PC-3 (cell line): ENCODE measurements around the gene PCSK2. TPM values are rescaled to one million over a fixed set of nuclear protein-coding genes. Genes with fewer than 3 reads are reported as not detected.

Source experiments
- ATAC-seq: fragments of 200-7000 bp; cut with Tn5 transposase; 2 replicates; pipeline ENCODE4 v1.9.1; 2020; ENCODE audit warnings: mild to moderate bottlenecking, moderate library complexity
- BruUV-seq: library from RNA; stranded (reverse); fragments of 400-500 nt; replicated peaks from 2 replicates; lab custom pipeline; 2021; lab: Mats Ljungman, UMichigan
- CTCF ChIA-PET: fragments of 300-600 bp; sonication (Branson Sonifier 250); formaldehyde crosslinking; loops from one replicate; lab custom pipeline; 2022; ENCODE audit warnings: antibody characterized with exemption; lab: Charles Lee
- POLR2A ChIA-PET: fragments of 300-600 bp; sonication (Branson Sonifier 250); formaldehyde crosslinking; loops from one replicate; lab custom pipeline; 2022; ENCODE audit warnings: antibody characterized with exemption; ENCODE audit not compliant: unreplicated experiment; lab: Charles Lee
- DNase-seq: peaks from one replicate; pipeline ENCODE4 v3.0.0-alpha.2; 2015
- H2AFZ ChIP-seq: fragments of 300-600 bp; sonication (generic); 2 replicates; pipeline ENCODE4 v1.6.0; 2016; ENCODE audit warnings: antibody characterized with exemption, low read length
- H3F3A ChIP-seq: fragments of 300-600 bp; sonication (generic); one replicate; pipeline ENCODE4 v1.6.0; 2017; ENCODE audit warnings: antibody characterized with exemption, low read length, control low read depth, mild to moderate bottlenecking; ENCODE audit not compliant: unreplicated experiment
- H3K27ac ChIP-seq: fragments of 300-600 bp; sonication (generic); 2 replicates; pipeline ENCODE4 v1.5.1; 2016; ENCODE audit warnings: mild to moderate bottlenecking, low read length
- H3K27me3 ChIP-seq: fragments of 300-600 bp; sonication (generic); 2 replicates; pipeline ENCODE4 v1.6.1; 2016; ENCODE audit warnings: low read length, mixed read lengths
- H3K36me3 ChIP-seq: fragments of 300-600 bp; sonication (generic); 2 replicates; pipeline ENCODE4 v1.6.1; 2016; ENCODE audit warnings: low read depth, mixed run types, low read length, mixed read lengths
- H3K4me1 ChIP-seq: fragments of 300-600 bp; sonication (generic); 2 replicates; pipeline ENCODE4 v1.5.1; 2016; ENCODE audit warnings: low read length; ENCODE audit not compliant: insufficient read depth
- H3K4me2 ChIP-seq: fragments of 300-600 bp; sonication (generic); 2 replicates; pipeline ENCODE4 v1.6.0; 2016; ENCODE audit warnings: low read length
- H3K4me3 ChIP-seq: fragments of 300-600 bp; sonication (generic); 2 replicates; pipeline ENCODE4 v1.5.1; 2016; ENCODE audit warnings: mild to moderate bottlenecking, low read length, mixed read lengths
- H3K79me2 ChIP-seq: fragments of 300-600 bp; sonication (generic); 2 replicates; pipeline ENCODE4 v1.6.1; 2017; ENCODE audit warnings: low read length, mixed read lengths
- H3K9ac ChIP-seq: fragments of 300-600 bp; sonication (generic); 2 replicates; pipeline ENCODE4 v1.6.0; 2016; ENCODE audit warnings: mild to moderate bottlenecking, low read length
- H3K9me2 ChIP-seq: fragments of 300-600 bp; sonication (generic); replicated peaks from 2 replicates; pipeline ENCODE4 v1.6.1; 2016; ENCODE audit warnings: mixed run types, low read length, mixed read lengths
- H3K9me3 ChIP-seq: fragments of 300-600 bp; sonication (generic); 2 replicates; pipeline ENCODE4 v1.6.1; 2016; ENCODE audit warnings: low read length, mixed read lengths
- H4K20me1 ChIP-seq: fragments of 300-600 bp; sonication (generic); 2 replicates; pipeline ENCODE4 v1.6.1; 2016; ENCODE audit warnings: low read length, mixed read lengths
- EZH2 ChIP-seq: fragments of 300-600 bp; sonication (generic); IDR thresholded peaks from one replicate; pipeline ENCODE4 v1.6.1; 2017; ENCODE audit warnings: antibody characterized with exemption, mild to moderate bottlenecking, low read length; ENCODE audit not compliant: unreplicated experiment
- EZH2phosphoT487 ChIP-seq: fragments of 300-600 bp; sonication (generic); IDR thresholded peaks from 2 replicates; pipeline ENCODE4 v1.6.1; 2018; ENCODE audit warnings: mild to moderate bottlenecking, antibody characterized with exemption, low read length, borderline replicate concordance
- intact Hi-C: fragments of 100-400 bp; cut with micrococcal nuclease; formaldehyde crosslinking; loops from 2 replicates; pipeline ENCODE4 v1.9.0; 2023
- total RNA-seq: library from RNA; depleted of rRNA; stranded (reverse); fragments of >200 nt; gene quantifications from 2 replicates; pipeline ENCODE4 v1.2.3, GENCODE V29; 2014
- TF ChIP-seq, protein P1 (sequence below): fragments of 300-600 bp; sonication (generic); conservative IDR thresholded peaks from 2 replicates; pipeline ENCODE4 v1.5.1; 2017; ENCODE audit warnings: antibody characterized with exemption, low read depth, mild to moderate bottlenecking, low read length

PCSK2 gene
- total RNA-seq, 1 experiment from 2014 or later, result not detected

DNA sequence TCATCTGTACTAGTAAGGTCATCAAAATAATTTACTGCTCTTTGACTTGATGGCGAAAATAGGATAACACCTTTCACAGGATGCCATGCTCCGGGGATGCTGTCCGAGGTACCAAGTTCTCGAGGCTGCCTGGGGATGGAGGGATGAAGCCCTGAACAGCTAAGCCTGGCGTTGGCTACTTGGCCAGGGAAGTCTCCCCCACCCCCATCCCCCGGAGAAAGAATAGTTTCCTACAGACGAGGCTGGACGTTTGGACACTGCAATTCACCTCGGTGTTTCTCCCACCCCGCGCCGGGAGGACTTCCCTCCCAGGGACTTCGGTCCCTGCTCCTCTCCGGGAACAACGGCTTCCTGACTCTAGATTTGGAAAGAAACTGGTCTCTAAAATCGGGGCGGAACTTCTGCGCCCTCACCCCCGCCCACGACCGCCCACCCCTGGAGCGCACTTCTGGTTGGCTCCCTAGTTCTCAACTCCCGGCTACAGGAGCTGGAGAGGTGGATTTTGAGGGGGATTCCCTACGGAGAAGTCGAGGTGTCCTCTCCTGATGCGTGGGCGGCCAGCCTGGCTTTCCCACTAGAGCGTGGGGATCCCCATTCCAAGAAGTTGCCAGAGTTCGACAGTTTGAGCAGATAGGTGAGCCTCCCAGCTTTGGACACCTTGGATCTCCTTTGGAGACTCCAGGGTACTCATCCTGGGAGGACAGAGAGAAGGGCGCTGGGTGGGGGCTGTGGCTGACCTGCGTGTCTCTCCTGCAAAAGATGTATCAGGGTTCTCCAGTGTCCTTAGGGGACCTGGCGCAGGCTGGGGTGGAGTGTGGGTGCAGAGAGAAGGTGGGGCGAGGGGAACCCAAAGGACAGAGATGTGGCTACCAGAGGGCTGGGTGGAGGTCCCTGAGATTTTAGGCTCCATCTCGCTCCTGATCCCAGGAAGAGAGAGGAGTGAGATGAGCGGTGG, 1.1 kb downstream of the PCSK2 start:
- TF ChIP-seq EZH2phosphoT487 (no peak), EZH2 (no peak)
- TF ChIP-seq, protein P1, sequence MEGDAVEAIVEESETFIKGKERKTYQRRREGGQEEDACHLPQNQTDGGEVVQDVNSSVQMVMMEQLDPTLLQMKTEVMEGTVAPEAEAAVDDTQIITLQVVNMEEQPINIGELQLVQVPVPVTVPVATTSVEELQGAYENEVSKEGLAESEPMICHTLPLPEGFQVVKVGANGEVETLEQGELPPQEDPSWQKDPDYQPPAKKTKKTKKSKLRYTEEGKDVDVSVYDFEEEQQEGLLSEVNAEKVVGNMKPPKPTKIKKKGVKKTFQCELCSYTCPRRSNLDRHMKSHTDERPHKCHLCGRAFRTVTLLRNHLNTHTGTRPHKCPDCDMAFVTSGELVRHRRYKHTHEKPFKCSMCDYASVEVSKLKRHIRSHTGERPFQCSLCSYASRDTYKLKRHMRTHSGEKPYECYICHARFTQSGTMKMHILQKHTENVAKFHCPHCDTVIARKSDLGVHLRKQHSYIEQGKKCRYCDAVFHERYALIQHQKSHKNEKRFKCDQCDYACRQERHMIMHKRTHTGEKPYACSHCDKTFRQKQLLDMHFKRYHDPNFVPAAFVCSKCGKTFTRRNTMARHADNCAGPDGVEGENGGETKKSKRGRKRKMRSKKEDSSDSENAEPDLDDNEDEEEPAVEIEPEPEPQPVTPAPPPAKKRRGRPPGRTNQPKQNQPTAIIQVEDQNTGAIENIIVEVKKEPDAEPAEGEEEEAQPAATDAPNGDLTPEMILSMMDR, result no peak
- ATAC-seq (no peak), DNase-seq (no peak)
- Histone ChIP-seq H4K20me1 (no peaks in the 10 kb centered on the region), H3K9ac (no peak overlapping the region), H2AFZ (no peak overlapping the region), H3K9me3 (no peaks in the 10 kb centered on the region), H3K79me2 (no peaks in the 10 kb centered on the region), H3K4me1 (no peaks in the 10 kb centered on the region), H3K27ac (no peak overlapping the region), H3K4me2 (no peak overlapping the region), H3K9me2 (no peaks in the 10 kb centered on the region), H3F3A (no peaks in the 10 kb centered on the region), H3K4me3 (no peak overlapping the region), H3K36me3 (no peaks in the 10 kb centered on the region), H3K27me3 (peaks cover 82% of the 10 kb centered on the region)
- ChIA-PET CTCF (no interaction called here), POLR2A (no interaction called here)
- intact Hi-C loops, result no loop called here
- no TSS peak for BruUV-seq

DNA sequence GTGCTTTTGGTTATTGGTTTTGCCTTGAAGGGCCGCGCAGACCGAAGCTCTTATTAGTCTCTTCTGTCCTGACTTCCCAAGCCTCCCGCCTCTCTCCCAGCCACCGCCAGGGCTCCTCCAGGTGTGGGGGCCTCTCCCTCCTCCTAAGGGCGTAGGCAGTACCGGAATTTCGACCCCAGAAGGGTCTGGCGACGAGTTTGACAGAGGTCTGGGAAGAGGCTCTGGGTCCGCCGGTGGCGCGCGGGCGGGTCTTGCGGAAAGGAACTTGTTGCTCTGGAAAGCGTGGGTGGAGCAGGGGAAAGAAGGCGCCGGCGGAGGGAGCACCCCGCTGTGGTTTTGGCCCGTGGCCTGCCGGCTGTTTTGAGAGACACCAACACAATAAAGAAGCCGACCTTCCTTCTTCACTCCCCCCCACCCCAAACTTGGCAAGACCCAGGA, 1.8 kb downstream of the PCSK2 start:
- no peak for DNase-seq
- CTCF ChIA-PET, result no interaction called here
- ATAC-seq, result no peak

More for the DNA sequence above, 1.8 kb downstream of the PCSK2 start:
- Histone ChIP-seq H2AFZ (no peak overlapping the region), H3K4me2 (no peak overlapping the region), H3K9me3 (no peaks in the 10 kb centered on the region), H3K4me1 (no peaks in the 10 kb centered on the region), H3K9ac (no peak overlapping the region), H3K9me2 (no peaks in the 10 kb centered on the region), H3K79me2 (no peaks in the 10 kb centered on the region), H3F3A (no peaks in the 10 kb centered on the region), H3K27ac (no peak overlapping the region), H4K20me1 (no peaks in the 10 kb centered on the region), H3K36me3 (no peaks in the 10 kb centered on the region), H3K4me3 (no peak overlapping the region), H3K27me3 (peaks cover 82% of the 10 kb centered on the region)
- no TSS peak for BruUV-seq
- POLR2A ChIA-PET, result no interaction called here
- TF ChIP-seq EZH2 (no peak), EZH2phosphoT487 (no peak)
- TF ChIP-seq, protein P1, result no peak
- intact Hi-C loops, result no loop called here
